Measurements from ENCODE around the gene EPM2AIP1.

- TF ChIP-seq CTCF (IDR thresholded peaks at IDR 0.05) (no peak), POLR2A (IDR thresholded peaks at IDR 0.05) (no peak)
Observed at GRCh38 chr3:36937492-36937891, 55.4 kb downstream of the EPM2AIP1 start.

Data from testis (tissue), 2 donors.